Prostate gland (tissue), 2 donors: ENCODE data around the gene TPRG1L. TPM values are rescaled to one million over a fixed set of nuclear protein-coding genes. Genes with fewer than 3 reads are reported as not detected.

Experiments used
- DNase-seq: peaks from one replicate; pipeline ENCODE4 v3.0.0-alpha.2; 2019; ENCODE audit warnings: low spot score
- H3K27ac ChIP-seq, 2 donors: fragments of 200-600 bp; sonication (generic); 2 replicates each; pipeline ENCODE4 v1.5.1; 2017 to 2019
- H3K27me3 ChIP-seq: fragments of 200-600 bp; sonication (generic); replicated peaks from 2 replicates; pipeline ENCODE4 v1.5.1; 2019; ENCODE audit not compliant: insufficient read depth
- H3K36me3 ChIP-seq, 2 donors: fragments of 200-600 bp; sonication (generic); 1 replicate in 1 of 2; 2 replicates in 1 of 2; pipeline versions ENCODE4 v1.5.1 to v1.8.1; 2017 to 2019
- H3K4me1 ChIP-seq: fragments of 200-600 bp; sonication (generic); replicated peaks from 2 replicates; pipeline ENCODE4 v1.5.1; 2019
- H3K4me3 ChIP-seq, 2 donors: fragments of 200-600 bp; sonication (generic); 2 replicates each; pipeline ENCODE4 v1.5.1; 2017 to 2019
- H3K9me3 ChIP-seq: fragments of 200-600 bp; sonication (generic); 2 replicates; pipeline ENCODE4 v1.5.1; 2017
- POLR2A ChIP-seq: fragments of 450-650 bp; IDR thresholded peaks from one replicate; pipeline ENCODE4 v1.6.1; 2016; ENCODE audit warnings: antibody characterized with exemption, mild to moderate bottlenecking
- POLR2AphosphoS5 ChIP-seq: sonication (generic); formaldehyde crosslinking; IDR thresholded peaks from one replicate; pipeline ENCODE4 v1.6.1; 2017; ENCODE audit warnings: antibody characterized with exemption
- WGBS: methylation state at CpG from one replicate; pipeline ENCODE4 v1.1.5; 2018; 5-methylcytosine and 5-hydroxymethylcytosine counted together
- intact Hi-C: fragments of 100-400 bp; cut with DNase I; formaldehyde crosslinking; loops from one replicate; pipeline ENCODE4 v1.14.2; 2022
- total RNA-seq, 2 donors: library from RNA; depleted of rRNA; stranded (reverse); fragments of >200 nt; gene quantifications; one replicate each; pipeline ENCODE4 v1.1.0, GENCODE V29; 2016
- TF ChIP-seq, protein P1 (sequence below), 4 experiments: fragments of 200-600 bp in 2 of 4; fragments of 450-650 bp in 2 of 4; sonication (generic) in 2 of 4; IDR thresholded peaks; 1 replicate in 3 of 4; 2 replicates in 1 of 4; pipeline ENCODE4 v1.5.1; 2016 to 2019; ENCODE audit warnings: antibody characterized with exemption in 4 of 4, mild to moderate bottlenecking in 2 of 4, moderate library complexity in 2 of 4

The TPRG1L gene
- total RNA-seq, 2 donors from 2014 or later, result 26.4 to 35.0 TPM

DNA sequence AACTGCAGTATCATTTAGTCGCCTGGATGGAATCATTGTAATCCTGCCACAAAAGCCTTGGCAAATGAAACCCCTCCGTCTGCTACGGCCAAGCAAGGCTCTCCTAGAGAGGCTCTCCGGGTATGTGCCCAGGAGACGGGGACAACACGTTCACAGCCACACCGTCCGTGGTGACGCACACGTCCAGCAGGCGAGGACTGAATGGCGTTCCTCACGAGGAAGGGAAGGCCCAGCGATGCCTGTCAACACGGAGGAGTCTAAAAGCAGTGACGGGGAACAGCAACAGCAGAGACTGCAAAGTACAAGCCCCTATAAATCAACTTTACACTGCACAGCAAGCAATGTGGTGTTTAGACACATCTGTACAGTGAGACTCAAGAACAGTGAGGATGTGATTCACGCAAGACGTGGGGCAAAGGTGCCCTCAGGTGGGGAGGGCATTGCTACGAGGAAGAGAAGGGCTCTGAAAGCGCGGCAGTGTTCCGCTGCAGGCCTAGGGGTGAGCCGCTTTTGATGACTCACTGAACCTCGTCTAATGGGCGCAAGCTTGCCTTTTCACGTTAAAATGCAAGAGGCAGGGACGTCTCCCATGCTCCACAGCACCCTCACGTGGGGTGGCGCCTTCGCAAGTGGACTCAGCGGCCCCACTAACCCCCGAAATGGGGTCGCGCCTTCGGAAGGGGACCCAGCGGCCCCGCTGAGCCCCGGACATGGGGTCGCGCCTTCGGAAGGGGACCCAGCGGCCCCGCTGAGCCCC lies 18.3 kb downstream of the TPRG1L start:
- no peak overlapping the region for H3K4me3 ChIP-seq
- H3K27ac ChIP-seq, result no peak overlapping the region
- WGBS, result 90% methylated on average over 36 of the region's 43 CpGs
- intact Hi-C loops, result no loop called here
- no peak for TF ChIP-seq POLR2A
- TF ChIP-seq, protein P1, sequence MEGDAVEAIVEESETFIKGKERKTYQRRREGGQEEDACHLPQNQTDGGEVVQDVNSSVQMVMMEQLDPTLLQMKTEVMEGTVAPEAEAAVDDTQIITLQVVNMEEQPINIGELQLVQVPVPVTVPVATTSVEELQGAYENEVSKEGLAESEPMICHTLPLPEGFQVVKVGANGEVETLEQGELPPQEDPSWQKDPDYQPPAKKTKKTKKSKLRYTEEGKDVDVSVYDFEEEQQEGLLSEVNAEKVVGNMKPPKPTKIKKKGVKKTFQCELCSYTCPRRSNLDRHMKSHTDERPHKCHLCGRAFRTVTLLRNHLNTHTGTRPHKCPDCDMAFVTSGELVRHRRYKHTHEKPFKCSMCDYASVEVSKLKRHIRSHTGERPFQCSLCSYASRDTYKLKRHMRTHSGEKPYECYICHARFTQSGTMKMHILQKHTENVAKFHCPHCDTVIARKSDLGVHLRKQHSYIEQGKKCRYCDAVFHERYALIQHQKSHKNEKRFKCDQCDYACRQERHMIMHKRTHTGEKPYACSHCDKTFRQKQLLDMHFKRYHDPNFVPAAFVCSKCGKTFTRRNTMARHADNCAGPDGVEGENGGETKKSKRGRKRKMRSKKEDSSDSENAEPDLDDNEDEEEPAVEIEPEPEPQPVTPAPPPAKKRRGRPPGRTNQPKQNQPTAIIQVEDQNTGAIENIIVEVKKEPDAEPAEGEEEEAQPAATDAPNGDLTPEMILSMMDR (IDR thresholded peaks at IDR 0.05), result no peak
- TF ChIP-seq POLR2AphosphoS5, result no peak
- H3K9me3 ChIP-seq, result no peaks in the 10 kb centered on the region
- no peak for DNase-seq
- H3K36me3 ChIP-seq, result peaks cover 1 to 6% of the 10 kb centered on the region in 2 donors
- no peaks in the 10 kb centered on the region for H3K27me3 ChIP-seq
- H3K4me1 ChIP-seq, result no peaks in the 10 kb centered on the region

DNA sequence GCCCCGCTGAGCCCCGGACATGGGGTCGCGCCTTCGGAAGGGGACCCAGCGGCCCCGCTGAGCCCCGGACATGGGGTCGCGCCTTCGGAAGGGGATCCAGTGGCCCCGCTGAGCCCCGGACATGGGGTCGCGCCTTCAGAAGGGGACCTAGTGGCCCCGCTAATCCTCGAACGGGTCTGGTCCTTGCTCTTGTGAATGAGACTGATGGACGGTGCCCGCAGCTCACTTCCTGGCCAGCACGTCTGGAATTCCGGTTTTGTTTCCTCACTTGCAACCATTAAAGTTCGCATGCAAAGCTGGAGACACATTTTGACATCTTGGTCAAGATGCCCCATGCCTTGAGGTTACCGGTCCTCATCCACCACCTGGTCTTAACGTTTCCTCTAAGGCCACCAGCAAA lies 19.5 kb downstream of the TPRG1L start:
- H3K9me3 ChIP-seq, result no peaks in the 10 kb centered on the region
- no peak overlapping the region for H3K27ac ChIP-seq
- TF ChIP-seq, protein P1 (IDR thresholded peaks at IDR 0.05), result no peak
- TF ChIP-seq POLR2A (no peak), POLR2AphosphoS5 (no peak)
- H3K27me3 ChIP-seq, result no peaks in the 10 kb centered on the region
- H3K4me3 ChIP-seq, result no peak overlapping the region
- intact Hi-C loops, result no loop called here
- DNase-seq, result no peak
- H3K36me3 ChIP-seq, result peaks cover 0 to 6% of the 10 kb centered on the region in 2 donors
- WGBS, result 91% methylated on average over 14 of the region's 25 CpGs
- H3K4me1 ChIP-seq, result no peaks in the 10 kb centered on the region

DNA sequence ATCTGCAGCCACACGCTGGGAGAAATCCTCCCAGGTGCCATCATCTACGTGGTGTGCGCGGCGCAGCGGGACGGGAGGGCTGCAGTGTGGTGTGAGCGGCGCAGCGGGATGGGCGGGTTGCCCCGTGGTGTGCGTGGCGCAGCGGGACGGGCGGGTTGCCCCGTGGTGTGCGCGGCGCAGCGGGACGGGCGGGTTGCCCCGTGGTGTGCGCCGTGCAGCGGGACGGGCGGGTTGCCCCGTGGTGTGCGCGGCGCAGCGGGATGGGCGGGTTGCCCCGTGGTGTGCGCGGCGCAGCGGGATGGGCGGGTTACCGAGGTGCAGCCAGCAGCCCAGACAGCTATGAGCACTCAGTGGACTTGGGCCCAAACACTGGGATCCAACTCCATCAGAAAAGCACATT lies 20.4 kb downstream of the TPRG1L start:
- intact Hi-C loops, result no loop called here
- H3K4me1 ChIP-seq, result no peaks in the 10 kb centered on the region
- H3K36me3 ChIP-seq, result no peaks in the 10 kb centered on the region
- 93% methylated on average over 42 of the region's 43 CpGs for WGBS
- H3K27me3 ChIP-seq, result no peaks in the 10 kb centered on the region
- DNase-seq, result no peak
- no peaks in the 10 kb centered on the region for H3K9me3 ChIP-seq
- no peak overlapping the region for H3K4me3 ChIP-seq
- no peak overlapping the region for H3K27ac ChIP-seq
- TF ChIP-seq POLR2AphosphoS5, result no peak
- TF ChIP-seq, protein P1 (IDR thresholded peaks at IDR 0.05), result no peak

DNA sequence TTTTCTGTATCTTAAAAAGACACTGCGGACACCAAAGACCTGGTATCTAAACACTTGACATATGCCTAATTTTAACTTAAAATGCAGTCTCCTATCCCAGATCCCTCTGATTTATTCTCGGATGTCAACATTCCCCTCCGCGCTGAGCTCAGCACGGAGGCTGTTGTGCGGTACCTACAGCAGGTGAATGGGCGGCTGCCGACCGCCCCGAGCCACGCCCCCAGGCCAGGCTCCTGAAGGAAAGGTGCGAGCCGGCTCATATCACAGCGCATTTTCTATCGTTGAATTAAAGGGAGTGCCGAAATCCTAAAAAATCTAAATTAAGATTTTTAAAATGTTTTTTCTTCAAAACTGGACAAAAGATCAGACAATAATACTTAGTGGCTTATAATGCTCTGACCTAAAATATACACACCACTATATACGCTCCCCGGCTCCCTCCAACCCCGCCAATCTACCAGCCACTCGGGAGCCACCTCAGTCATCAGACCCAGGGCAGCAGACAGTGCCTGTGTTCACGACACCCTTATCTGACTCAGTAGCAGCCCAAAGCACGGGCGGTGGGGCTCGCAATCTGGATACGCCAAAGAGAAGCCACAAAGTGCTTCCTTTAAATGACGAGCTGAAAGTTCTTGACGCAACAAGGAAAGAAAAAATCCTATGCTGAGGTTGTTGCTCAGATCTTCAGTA lies 21.0 kb downstream of the TPRG1L start:
- Histone ChIP-seq H3K4me3 (no peak overlapping the region), H3K27me3 (peaks cover 3% of the 10 kb centered on the region), H3K36me3 (no peaks in the 10 kb centered on the region), H3K27ac (no peak overlapping the region), H3K4me1 (no peaks in the 10 kb centered on the region), H3K9me3 (no peaks in the 10 kb centered on the region)
- intact Hi-C loops, result no loop called here
- TF ChIP-seq POLR2A (no peak), POLR2AphosphoS5 (no peak)
- TF ChIP-seq, protein P1 (IDR thresholded peaks at IDR 0.05), result no peak
- no peak for DNase-seq
- WGBS, result 93% methylated on average over 27 of the region's 27 CpGs
